Liver (tissue), 3 donors: Measurements from ENCODE around the gene C10orf71.

ENCODE experiments used
- ATF3 ChIP-seq: IDR thresholded peaks from 2 replicates; pipeline ENCODE4 v1.6.1; 2016; ENCODE audit warnings: antibody characterized with exemption
- FOXA1 ChIP-seq: IDR thresholded peaks from 2 replicates; pipeline ENCODE4 v1.6.1; 2016; ENCODE audit warnings: antibody characterized with exemption
- GABPA ChIP-seq, 2 donors: IDR thresholded peaks in 1 of 2; conservative IDR thresholded peaks in 1 of 2; 2 replicates each; pipeline ENCODE4 v1.6.1; 2016; ENCODE audit warnings: antibody characterized with exemption in 2 of 2, mild to moderate bottlenecking in 1 of 2, moderate library complexity in 1 of 2
- JUND ChIP-seq, 2 donors: IDR thresholded peaks; 2 replicates each; pipeline ENCODE4 v1.6.1; 2016; ENCODE audit warnings: antibody characterized with exemption in 2 of 2
- RAD21 ChIP-seq, 2 donors: IDR thresholded peaks; 2 replicates each; pipeline ENCODE4 v1.6.1; 2016; ENCODE audit warnings: antibody characterized with exemption in 2 of 2, mild to moderate bottlenecking in 2 of 2
- REST ChIP-seq: IDR thresholded peaks from 2 replicates; pipeline ENCODE4 v1.6.1; 2016; ENCODE audit warnings: antibody characterized with exemption, mild to moderate bottlenecking
- RXRA ChIP-seq, 2 donors: IDR thresholded peaks; 2 replicates each; pipeline ENCODE4 v1.6.1; 2017 to 2018; ENCODE audit warnings: antibody characterized with exemption in 2 of 2, mild to moderate bottlenecking in 1 of 2
- TAF1 ChIP-seq: conservative IDR thresholded peaks from 2 replicates; pipeline ENCODE4 v1.6.1; 2016; ENCODE audit warnings: antibody characterized with exemption, mild to moderate bottlenecking
- TF ChIP-seq, protein P1 (sequence below): fragments of 150-350 bp; IDR thresholded peaks from 2 replicates; pipeline ENCODE4 v1.5.1; 2017; ENCODE audit warnings: improper control_type of control experiment, low read depth, low read length; ENCODE audit not compliant: missing input control
- TF ChIP-seq, protein P2 (sequence below): IDR thresholded peaks from 2 replicates; pipeline ENCODE4 v1.6.1; 2016; ENCODE audit warnings: antibody characterized with exemption
- donor health status: healthy.
- donor health status: healthy.

DNA sequence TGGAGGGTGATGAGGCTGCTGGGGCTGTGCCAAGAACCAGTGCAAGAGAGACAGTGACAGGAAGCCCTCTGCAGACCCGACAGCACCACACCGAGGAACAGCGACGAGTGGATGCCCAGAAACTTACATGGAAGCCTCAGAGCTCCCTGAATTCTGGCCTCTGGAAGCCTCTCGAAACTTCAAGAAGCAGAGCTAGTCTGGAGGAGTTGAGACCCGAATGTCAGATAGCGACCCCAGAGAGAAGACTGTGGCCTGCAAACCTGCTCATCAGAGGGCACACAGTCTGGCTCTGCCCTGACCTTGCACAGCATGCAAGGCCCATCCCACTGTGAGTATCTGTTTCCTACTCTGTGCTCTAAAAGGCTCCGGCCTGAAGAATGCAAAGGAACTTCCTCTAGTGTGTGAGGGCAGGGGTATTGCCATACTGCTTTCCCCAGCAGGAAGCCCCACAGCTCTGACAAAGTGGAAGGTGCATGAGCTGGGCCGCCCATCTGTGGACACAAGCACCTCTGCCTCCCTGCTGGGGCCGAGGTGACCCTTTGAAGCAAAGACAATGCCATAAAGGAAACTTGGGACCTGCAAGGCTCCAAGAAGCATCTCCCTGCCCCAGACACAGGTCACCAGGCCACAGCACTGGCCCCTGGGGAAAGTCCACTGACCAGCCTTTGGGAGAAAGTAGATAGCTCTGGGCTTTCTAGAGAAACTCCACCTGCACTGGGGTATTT is 10.5 kb upstream of the C10orf71 start:
- TF ChIP-seq, protein P1, sequence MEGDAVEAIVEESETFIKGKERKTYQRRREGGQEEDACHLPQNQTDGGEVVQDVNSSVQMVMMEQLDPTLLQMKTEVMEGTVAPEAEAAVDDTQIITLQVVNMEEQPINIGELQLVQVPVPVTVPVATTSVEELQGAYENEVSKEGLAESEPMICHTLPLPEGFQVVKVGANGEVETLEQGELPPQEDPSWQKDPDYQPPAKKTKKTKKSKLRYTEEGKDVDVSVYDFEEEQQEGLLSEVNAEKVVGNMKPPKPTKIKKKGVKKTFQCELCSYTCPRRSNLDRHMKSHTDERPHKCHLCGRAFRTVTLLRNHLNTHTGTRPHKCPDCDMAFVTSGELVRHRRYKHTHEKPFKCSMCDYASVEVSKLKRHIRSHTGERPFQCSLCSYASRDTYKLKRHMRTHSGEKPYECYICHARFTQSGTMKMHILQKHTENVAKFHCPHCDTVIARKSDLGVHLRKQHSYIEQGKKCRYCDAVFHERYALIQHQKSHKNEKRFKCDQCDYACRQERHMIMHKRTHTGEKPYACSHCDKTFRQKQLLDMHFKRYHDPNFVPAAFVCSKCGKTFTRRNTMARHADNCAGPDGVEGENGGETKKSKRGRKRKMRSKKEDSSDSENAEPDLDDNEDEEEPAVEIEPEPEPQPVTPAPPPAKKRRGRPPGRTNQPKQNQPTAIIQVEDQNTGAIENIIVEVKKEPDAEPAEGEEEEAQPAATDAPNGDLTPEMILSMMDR: no peak
- TF ChIP-seq FOXA1: no peak
- TF ChIP-seq, protein P2, sequence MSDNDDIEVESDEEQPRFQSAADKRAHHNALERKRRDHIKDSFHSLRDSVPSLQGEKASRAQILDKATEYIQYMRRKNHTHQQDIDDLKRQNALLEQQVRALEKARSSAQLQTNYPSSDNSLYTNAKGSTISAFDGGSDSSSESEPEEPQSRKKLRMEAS: no peak
- TF ChIP-seq JUND (IDR thresholded peaks at IDR 0.05): no peak
- TF ChIP-seq REST: no peak
- no peak for TF ChIP-seq RXRA (IDR thresholded peaks at IDR 0.05)
- TF ChIP-seq TAF1: no peak
- no peak for TF ChIP-seq ATF3
- TF ChIP-seq GABPA (IDR thresholded peaks at IDR 0.05 in 1 of 2, conservative IDR thresholded peaks at IDR 0.05 in 1 of 2): no peak
- no peak for TF ChIP-seq RAD21 (IDR thresholded peaks at IDR 0.05)
